Panc1 (cell line): ENCODE results near the gene GAS5. TPM values are rescaled to one million over a fixed set of nuclear protein-coding genes. Genes with fewer than 3 reads are reported as not detected.

Experiments used
- ATAC-seq: fragments of 200-7000 bp; cut with Tn5 transposase; 2 replicates; pipeline ENCODE4 v1.9.1; 2020; ENCODE audit warnings: mild to moderate bottlenecking, moderate library complexity
- BruUV-seq: library from RNA; stranded (reverse); fragments of 400-500 nt; replicated peaks from 2 replicates; lab custom pipeline; 2021; lab: Mats Ljungman, UMichigan
- CTCF ChIA-PET: fragments of 300-600 bp; sonication (Branson Sonifier 250); formaldehyde crosslinking; loops from one replicate; lab custom pipeline; 2022; ENCODE audit warnings: antibody characterized with exemption; lab: Charles Lee
- POLR2A ChIA-PET: fragments of 300-600 bp; sonication (Branson Sonifier 250); formaldehyde crosslinking; loops from one replicate; lab custom pipeline; 2022; ENCODE audit warnings: antibody characterized with exemption; lab: Charles Lee
- DNase-seq: peaks from one replicate; pipeline ENCODE4 v3.0.0-alpha.2; 2010; ENCODE audit warnings: low read depth, low spot score
- H3K27ac ChIP-seq: 2 replicates; pipeline ENCODE4 v1.5.1; 2011; ENCODE audit warnings: mild to moderate bottlenecking, low read length, inconsistent platforms
- H3K27me3 ChIP-seq: fragments of 200-500 bp; sonication (Bioruptor generic); 2 replicates; pipeline ENCODE4 v1.6.0; 2014; ENCODE audit warnings: low read length, inconsistent platforms; ENCODE audit not compliant: control insufficient read depth, insufficient read depth
- H3K36me3 ChIP-seq: fragments of 200-500 bp; sonication (Bioruptor generic); 2 replicates; pipeline ENCODE4 v1.5.1; 2014; ENCODE audit warnings: inconsistent platforms, mild to moderate bottlenecking, low read length, moderate library complexity; ENCODE audit not compliant: control insufficient read depth, insufficient read depth
- H3K4me1 ChIP-seq: 2 replicates; pipeline ENCODE4 v1.5.1; 2011; ENCODE audit warnings: inconsistent platforms, mild to moderate bottlenecking, low read length, moderate library complexity; ENCODE audit not compliant: control insufficient read depth, insufficient read depth
- H3K4me3 ChIP-seq, 2 experiments: 2 replicates each; pipeline ENCODE4 v1.5.1; 2011 to 2012; ENCODE audit warnings: low read depth in 2 of 2, low read length in 2 of 2, mild to moderate bottlenecking in 2 of 2, inconsistent platforms in 1 of 2, moderate library complexity in 1 of 2
- H3K9me3 ChIP-seq: fragments of 200-500 bp; sonication (Bioruptor generic); 2 replicates; pipeline ENCODE4 v1.5.1; 2014; ENCODE audit warnings: low read depth, mild to moderate bottlenecking, inconsistent platforms, low read length, moderate library complexity; ENCODE audit not compliant: control insufficient read depth, insufficient read depth
- POLR2AphosphoS5 ChIP-seq: IDR thresholded peaks from 2 replicates; pipeline ENCODE4 v1.6.1; 2012; ENCODE audit warnings: mild to moderate bottlenecking, low read depth, low read length, moderate library complexity
- SIN3A ChIP-seq: IDR thresholded peaks from 2 replicates; pipeline ENCODE4 v1.6.1; 2012; ENCODE audit warnings: low read depth, mild to moderate bottlenecking, low read length, moderate library complexity, borderline replicate concordance; ENCODE audit not compliant: insufficient read depth
- TCF7L2 ChIP-seq: IDR thresholded peaks from 2 replicates; pipeline ENCODE4 v1.6.1; 2011; ENCODE audit warnings: mild to moderate bottlenecking, low read depth, low read length, inconsistent platforms
- in situ Hi-C: cut with HindIII; loops from 2 replicates; pipeline ENCODE4 v1.10.0; 2016; ENCODE audit warnings: low sequenced_read_pairs, low pct_unique_long_range_greater_than_20kb
- intact Hi-C: fragments of 100-400 bp; cut with micrococcal nuclease; formaldehyde crosslinking; loops from one replicate; pipeline ENCODE4 v1.10.0; 2022; ENCODE audit not compliant: unreplicated experiment
- total RNA-seq: library from RNA; stranded (reverse); gene quantifications from one replicate; pipeline ENCODE4 v1.2.1, GENCODE V29; 2021; ENCODE audit not compliant: unreplicated experiment
- TF ChIP-seq, protein P1 (sequence below), 2 experiments: IDR thresholded peaks; 2 replicates each; pipeline ENCODE4 v1.6.1; 2011 to 2012; ENCODE audit warnings: low read depth in 2 of 2, control low read depth in 1 of 2, low read length in 1 of 2, mild to moderate bottlenecking in 1 of 2, moderate library complexity in 1 of 2; ENCODE audit not compliant: insufficient read depth in 1 of 2
- TF ChIP-seq, protein P2 (sequence below): fragments of 450-650 bp; IDR thresholded peaks from 2 replicates; pipeline ENCODE4 v1.5.1; 2017; ENCODE audit warnings: mild to moderate bottlenecking

Gene GAS5
- total RNA-seq, 1 experiment from 2014 or later = 236 TPM

DNA sequence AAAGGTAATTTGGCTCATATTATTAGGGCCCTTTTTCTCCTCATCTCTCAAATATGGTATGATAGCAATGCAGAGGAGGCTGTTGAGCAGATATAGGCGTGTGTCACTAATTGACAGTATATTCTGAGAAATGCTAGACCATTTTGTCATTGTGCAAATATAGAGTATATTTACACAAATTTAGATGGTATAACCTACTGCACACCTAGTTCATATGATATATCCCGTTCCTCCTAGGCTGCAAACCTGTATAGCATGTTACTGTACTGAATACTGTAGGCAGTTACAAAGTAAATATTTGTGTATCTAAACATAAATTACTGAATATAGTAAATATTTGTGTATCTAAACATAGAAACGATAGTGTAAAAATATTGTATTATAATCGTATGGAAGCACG is 8.9 kb upstream of the GAS5 start:
- intact Hi-C loops (no loop called here), in situ Hi-C loops (no loop called here)
- DNase-seq (no peak), ATAC-seq (no peak)
- H3K9me3 ChIP-seq = no peaks in the 10 kb centered on the region
- no TSS peak for BruUV-seq
- no peaks in the 10 kb centered on the region for H3K27me3 ChIP-seq
- H3K27ac ChIP-seq = no peak overlapping the region
- TF ChIP-seq, protein P1, sequence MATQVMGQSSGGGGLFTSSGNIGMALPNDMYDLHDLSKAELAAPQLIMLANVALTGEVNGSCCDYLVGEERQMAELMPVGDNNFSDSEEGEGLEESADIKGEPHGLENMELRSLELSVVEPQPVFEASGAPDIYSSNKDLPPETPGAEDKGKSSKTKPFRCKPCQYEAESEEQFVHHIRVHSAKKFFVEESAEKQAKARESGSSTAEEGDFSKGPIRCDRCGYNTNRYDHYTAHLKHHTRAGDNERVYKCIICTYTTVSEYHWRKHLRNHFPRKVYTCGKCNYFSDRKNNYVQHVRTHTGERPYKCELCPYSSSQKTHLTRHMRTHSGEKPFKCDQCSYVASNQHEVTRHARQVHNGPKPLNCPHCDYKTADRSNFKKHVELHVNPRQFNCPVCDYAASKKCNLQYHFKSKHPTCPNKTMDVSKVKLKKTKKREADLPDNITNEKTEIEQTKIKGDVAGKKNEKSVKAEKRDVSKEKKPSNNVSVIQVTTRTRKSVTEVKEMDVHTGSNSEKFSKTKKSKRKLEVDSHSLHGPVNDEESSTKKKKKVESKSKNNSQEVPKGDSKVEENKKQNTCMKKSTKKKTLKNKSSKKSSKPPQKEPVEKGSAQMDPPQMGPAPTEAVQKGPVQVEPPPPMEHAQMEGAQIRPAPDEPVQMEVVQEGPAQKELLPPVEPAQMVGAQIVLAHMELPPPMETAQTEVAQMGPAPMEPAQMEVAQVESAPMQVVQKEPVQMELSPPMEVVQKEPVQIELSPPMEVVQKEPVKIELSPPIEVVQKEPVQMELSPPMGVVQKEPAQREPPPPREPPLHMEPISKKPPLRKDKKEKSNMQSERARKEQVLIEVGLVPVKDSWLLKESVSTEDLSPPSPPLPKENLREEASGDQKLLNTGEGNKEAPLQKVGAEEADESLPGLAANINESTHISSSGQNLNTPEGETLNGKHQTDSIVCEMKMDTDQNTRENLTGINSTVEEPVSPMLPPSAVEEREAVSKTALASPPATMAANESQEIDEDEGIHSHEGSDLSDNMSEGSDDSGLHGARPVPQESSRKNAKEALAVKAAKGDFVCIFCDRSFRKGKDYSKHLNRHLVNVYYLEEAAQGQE (IDR thresholded peaks at IDR 0.05; ENCODE audit: insufficient read depth in 1 of 2, low read depth in 2 of 2, low read length in 1 of 2) = no peak
- no peak for TF ChIP-seq TCF7L2
- TF ChIP-seq, protein P2, sequence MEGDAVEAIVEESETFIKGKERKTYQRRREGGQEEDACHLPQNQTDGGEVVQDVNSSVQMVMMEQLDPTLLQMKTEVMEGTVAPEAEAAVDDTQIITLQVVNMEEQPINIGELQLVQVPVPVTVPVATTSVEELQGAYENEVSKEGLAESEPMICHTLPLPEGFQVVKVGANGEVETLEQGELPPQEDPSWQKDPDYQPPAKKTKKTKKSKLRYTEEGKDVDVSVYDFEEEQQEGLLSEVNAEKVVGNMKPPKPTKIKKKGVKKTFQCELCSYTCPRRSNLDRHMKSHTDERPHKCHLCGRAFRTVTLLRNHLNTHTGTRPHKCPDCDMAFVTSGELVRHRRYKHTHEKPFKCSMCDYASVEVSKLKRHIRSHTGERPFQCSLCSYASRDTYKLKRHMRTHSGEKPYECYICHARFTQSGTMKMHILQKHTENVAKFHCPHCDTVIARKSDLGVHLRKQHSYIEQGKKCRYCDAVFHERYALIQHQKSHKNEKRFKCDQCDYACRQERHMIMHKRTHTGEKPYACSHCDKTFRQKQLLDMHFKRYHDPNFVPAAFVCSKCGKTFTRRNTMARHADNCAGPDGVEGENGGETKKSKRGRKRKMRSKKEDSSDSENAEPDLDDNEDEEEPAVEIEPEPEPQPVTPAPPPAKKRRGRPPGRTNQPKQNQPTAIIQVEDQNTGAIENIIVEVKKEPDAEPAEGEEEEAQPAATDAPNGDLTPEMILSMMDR = no peak
- TF ChIP-seq SIN3A = no peak
- H3K4me1 ChIP-seq = no peaks in the 10 kb centered on the region
- ChIA-PET POLR2A (no interaction called here), CTCF (no interaction called here)
- H3K4me3 ChIP-seq = no peak overlapping the region
- 0 out of 2 replicates have a peak, but pooled peaks cover 2% of the 10 kb centered on the region for H3K36me3 ChIP-seq

DNA sequence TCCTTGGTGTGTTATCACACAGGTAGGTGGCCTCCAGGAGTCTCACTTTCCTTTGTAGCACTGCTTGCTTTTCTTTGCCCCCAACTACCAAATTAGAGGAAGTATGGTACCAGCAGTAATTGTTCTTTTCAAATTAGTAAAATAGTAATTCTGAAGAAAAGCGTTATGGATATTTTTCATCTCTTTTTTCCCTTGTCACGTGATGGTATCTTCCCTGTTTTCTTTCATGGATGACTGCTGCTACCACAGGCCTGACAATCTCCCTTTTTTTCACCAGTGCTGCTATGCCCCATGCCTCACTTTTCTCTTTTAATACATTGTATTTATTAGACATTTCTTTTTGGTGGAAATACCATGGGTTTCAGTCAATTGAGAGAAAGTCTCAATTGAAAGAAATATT is 3.7 kb upstream of the GAS5 start:
- TF ChIP-seq POLR2AphosphoS5 (no peak), SIN3A (no peak), TCF7L2 (no peak)
- TF ChIP-seq, protein P2 = no peak
- TF ChIP-seq, protein P1 (IDR thresholded peaks at IDR 0.05; ENCODE audit: insufficient read depth in 1 of 2, low read depth in 2 of 2, low read length in 1 of 2) = no peak
- H3K36me3 ChIP-seq = peaks cover 12% of the 10 kb centered on the region
- no peaks in the 10 kb centered on the region for H3K9me3 ChIP-seq
- intact Hi-C loops = no loop called here
- H3K27ac ChIP-seq = no peak overlapping the region
- no peak for DNase-seq
- BruUV-seq = no TSS peak
- no peak overlapping the region for H3K4me3 ChIP-seq
- CTCF ChIA-PET = no interaction called here
- in situ Hi-C loops = no loop called here
- POLR2A ChIA-PET = no interaction called here
- ATAC-seq = no peak
- H3K4me1 ChIP-seq = peaks cover 7% of the 10 kb centered on the region; the same call in 1 of the 2 replicates
- no peaks in the 10 kb centered on the region for H3K27me3 ChIP-seq
